Neural crest cell (in vitro differentiated cells): Measurements from ENCODE around the gene TSC22D1. TPM values are rescaled to one million over a fixed set of nuclear protein-coding genes. Genes with fewer than 3 reads are reported as not detected.
A peak's percentile ranks its signal among the peaks of the same experiment; 100 is the strongest.
"Not testable (repeated sequence)": the region's sequence is repeated elsewhere in the genome, so short reads cannot be mapped to it uniquely, and the experiment has no call there.

Source experiments
- DNase-seq: peaks from one replicate; pipeline ENCODE4 v3.0.0; 2021; ENCODE audit warnings: low read depth, mixed read lengths, low spot score
- H3K27ac Mint-ChIP-seq: one replicate; pipeline ENCODE4 v1.8.0; 2021; ENCODE audit warnings: mild to moderate bottlenecking, mixed read lengths; ENCODE audit not compliant: unreplicated experiment
- H3K27me3 Mint-ChIP-seq: 2 replicates; pipeline ENCODE4 v1.8.0; 2021; ENCODE audit warnings: low read depth, mild to moderate bottlenecking, mixed read lengths
- H3K36me3 Mint-ChIP-seq: 2 replicates; pipeline ENCODE4 v1.8.0; 2021; ENCODE audit warnings: low read depth, mild to moderate bottlenecking, mixed read lengths
- H3K4me1 Mint-ChIP-seq: 2 replicates; pipeline ENCODE4 v1.8.0; 2021; ENCODE audit warnings: mixed read lengths
- H3K4me3 Mint-ChIP-seq: one replicate; pipeline ENCODE4 v1.8.0; 2021; ENCODE audit warnings: mild to moderate bottlenecking, mixed read lengths
- H3K9me3 Mint-ChIP-seq: 2 replicates; pipeline ENCODE4 v1.8.0; 2021; ENCODE audit warnings: mixed read lengths
- total RNA-seq: library from RNA; stranded (reverse); gene quantifications from 2 replicates; pipeline ENCODE4 v1.2.1, GENCODE V29; 2021
- TF ChIP-seq, protein P1 (sequence below): fragments of 200-600 bp; sonication (generic); conservative IDR thresholded peaks from 2 replicates; pipeline ENCODE4 v1.5.0; 2021; ENCODE audit warnings: antibody characterized with exemption, mild to moderate bottlenecking

Gene TSC22D1
- total RNA-seq, 1 donor from 2014 or later: 119 TPM

DNA sequence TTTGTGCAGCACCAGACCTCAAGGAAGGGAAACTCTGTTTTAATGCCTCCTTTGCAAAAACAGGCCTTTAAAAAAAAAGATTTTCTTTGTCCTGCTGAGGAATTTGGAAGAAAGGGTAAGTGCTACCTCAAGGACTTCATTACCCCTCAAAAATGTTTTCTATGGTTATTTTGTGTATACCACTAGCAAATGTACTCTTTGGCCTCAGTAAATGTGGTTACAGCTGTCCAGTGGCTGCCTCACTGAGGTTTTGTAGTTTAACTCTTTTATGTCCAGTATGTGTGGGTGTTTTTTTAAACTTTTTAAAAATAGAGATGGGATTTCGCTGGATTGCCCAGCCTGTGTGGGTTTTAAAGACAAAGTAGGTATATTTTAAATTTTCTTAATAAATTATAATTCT is 42.2 kb upstream of the TSC22D1 start:
- Mint-ChIP-seq H3K4me3 (no peak overlapping the region), H3K36me3 (no peaks in the 10 kb centered on the region), H3K27ac (no peak overlapping the region), H3K4me1 (peaks cover 20% of the 10 kb centered on the region), H3K9me3 (no peaks in the 10 kb centered on the region), H3K27me3 (no peaks in the 10 kb centered on the region)
- TF ChIP-seq, protein P1, sequence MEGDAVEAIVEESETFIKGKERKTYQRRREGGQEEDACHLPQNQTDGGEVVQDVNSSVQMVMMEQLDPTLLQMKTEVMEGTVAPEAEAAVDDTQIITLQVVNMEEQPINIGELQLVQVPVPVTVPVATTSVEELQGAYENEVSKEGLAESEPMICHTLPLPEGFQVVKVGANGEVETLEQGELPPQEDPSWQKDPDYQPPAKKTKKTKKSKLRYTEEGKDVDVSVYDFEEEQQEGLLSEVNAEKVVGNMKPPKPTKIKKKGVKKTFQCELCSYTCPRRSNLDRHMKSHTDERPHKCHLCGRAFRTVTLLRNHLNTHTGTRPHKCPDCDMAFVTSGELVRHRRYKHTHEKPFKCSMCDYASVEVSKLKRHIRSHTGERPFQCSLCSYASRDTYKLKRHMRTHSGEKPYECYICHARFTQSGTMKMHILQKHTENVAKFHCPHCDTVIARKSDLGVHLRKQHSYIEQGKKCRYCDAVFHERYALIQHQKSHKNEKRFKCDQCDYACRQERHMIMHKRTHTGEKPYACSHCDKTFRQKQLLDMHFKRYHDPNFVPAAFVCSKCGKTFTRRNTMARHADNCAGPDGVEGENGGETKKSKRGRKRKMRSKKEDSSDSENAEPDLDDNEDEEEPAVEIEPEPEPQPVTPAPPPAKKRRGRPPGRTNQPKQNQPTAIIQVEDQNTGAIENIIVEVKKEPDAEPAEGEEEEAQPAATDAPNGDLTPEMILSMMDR: no peak
- DNase-seq: no peak

DNA sequence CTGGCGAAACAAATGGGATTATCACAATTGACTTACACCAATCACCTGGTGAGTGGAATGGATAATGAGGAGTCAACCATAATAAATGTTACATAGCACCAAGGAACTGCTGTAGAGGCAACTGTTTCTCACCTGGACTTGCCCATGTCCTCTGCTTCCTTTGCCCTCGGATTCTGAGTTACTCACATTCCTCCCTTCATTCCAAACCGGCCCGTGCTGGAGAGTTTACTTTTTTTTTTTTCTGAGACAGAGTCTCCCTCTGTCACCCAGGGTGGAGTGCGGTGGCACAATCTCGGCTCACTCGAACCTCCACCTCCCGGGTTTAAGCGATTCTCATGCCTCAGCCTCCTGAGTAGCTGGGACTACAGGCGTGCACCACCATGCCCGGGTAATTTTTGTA is 41.5 kb upstream of the TSC22D1 start:
- Mint-ChIP-seq H3K27me3 (no peaks in the 10 kb centered on the region), H3K27ac (peak overlapping the region; percentile 82), H3K4me3 (no peak overlapping the region), H3K4me1 (peaks cover 14% of the 10 kb centered on the region), H3K9me3 (no peaks in the 10 kb centered on the region), H3K36me3 (no peaks in the 10 kb centered on the region)
- DNase-seq: no peak
- TF ChIP-seq, protein P1: no peak

GRCh38 chr13:44609137-44609536 is 33.0 kb upstream of the TSC22D1 start:
- TF ChIP-seq, protein P1: no peak
- H3K4me3 Mint-ChIP-seq: no peak overlapping the region
- no peaks in the 10 kb centered on the region for H3K4me1 Mint-ChIP-seq
- peaks cover 9% of the 10 kb centered on the region for H3K36me3 Mint-ChIP-seq
- no peaks in the 10 kb centered on the region for H3K27me3 Mint-ChIP-seq
- H3K9me3 Mint-ChIP-seq: peaks cover 12% of the 10 kb centered on the region
- no peak overlapping the region for H3K27ac Mint-ChIP-seq
- no peak for DNase-seq

GRCh38 chr13:44605721-44606120 is 29.6 kb upstream of the TSC22D1 start:
- TF ChIP-seq, protein P1: no peak
- no peak overlapping the region for H3K4me3 Mint-ChIP-seq

DNA sequence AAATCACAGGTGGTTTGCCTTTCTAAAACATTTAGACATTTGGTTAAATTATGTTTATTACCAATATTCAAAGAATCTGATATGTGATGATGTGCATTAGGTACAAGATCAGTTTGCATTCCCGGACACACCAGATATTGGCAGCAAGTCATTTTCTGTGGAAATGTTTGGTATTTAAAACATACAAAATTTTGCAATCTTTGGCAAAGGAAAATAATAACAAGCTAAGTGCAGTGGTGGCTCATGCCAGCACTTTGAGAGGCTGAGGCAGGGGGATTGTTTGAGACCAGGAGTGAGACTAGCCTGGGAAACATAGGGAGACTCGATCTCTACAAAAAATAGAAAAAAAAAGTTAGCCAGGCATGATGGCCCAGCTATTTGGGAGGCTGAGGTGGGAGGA is 29.1 kb upstream of the TSC22D1 start:
- DNase-seq: no peak
- H3K4me3 Mint-ChIP-seq: no peak overlapping the region
- no peaks in the 10 kb centered on the region for H3K4me1 Mint-ChIP-seq
- no peak overlapping the region for H3K27ac Mint-ChIP-seq
- TF ChIP-seq, protein P1: no peak
- H3K9me3 Mint-ChIP-seq: peaks cover 9% of the 10 kb centered on the region
- peaks cover 6% of the 10 kb centered on the region for H3K36me3 Mint-ChIP-seq
- no peaks in the 10 kb centered on the region for H3K27me3 Mint-ChIP-seq

More at GRCh38 chr13:44605721-44606120, 29.6 kb upstream of the TSC22D1 start:
- Mint-ChIP-seq H3K9me3 (peaks cover 11% of the 10 kb centered on the region), H3K27me3 (no peaks in the 10 kb centered on the region), H3K27ac (no peak overlapping the region), H3K36me3 (peaks cover 8% of the 10 kb centered on the region), H3K4me1 (no peaks in the 10 kb centered on the region)
- DNase-seq: no peak

- Mint-ChIP-seq H3K4me3 (no peak overlapping the region), H3K4me1 (no peaks in the 10 kb centered on the region), H3K27me3 (no peaks in the 10 kb centered on the region), H3K36me3 (no peaks in the 10 kb centered on the region), H3K9me3 (peaks cover 4% of the 10 kb centered on the region), H3K27ac (no peak overlapping the region)
- TF ChIP-seq, protein P1: no peak
- DNase-seq: no peak
These were observed 25.5 kb upstream of the TSC22D1 start for GRCh38 chr13:44601586-44601985.

- not testable (repeated sequence) for H3K9me3 Mint-ChIP-seq, DNase-seq, H3K4me1 Mint-ChIP-seq, H3K36me3 Mint-ChIP-seq, H3K27ac Mint-ChIP-seq, H3K27me3 Mint-ChIP-seq, H3K4me3 Mint-ChIP-seq
These were observed 17.9 kb upstream of the TSC22D1 start for GRCh38 chr13:44593861-44594592.
